Thoracic aorta (tissue), 2 donors: ENCODE measurements around the gene TMEM95. TPM values are rescaled to one million over a fixed set of nuclear protein-coding genes. Genes with fewer than 3 reads are reported as not detected.
"Not testable (repeated sequence)": the region's sequence is repeated elsewhere in the genome, so short reads cannot be mapped to it uniquely, and the experiment has no call there.

Source experiments
- ATAC-seq: fragments of 150-250 bp; one replicate; pipeline ENCODE4 v1.8.0; 2017; ENCODE audit warnings: low read depth; ENCODE audit not compliant: insufficient number of reproducible peaks, low FRiP score
- DNase-seq: peaks from one replicate; pipeline ENCODE4 v3.0.0-alpha.2; 2020; ENCODE audit warnings: low spot score
- H3K27ac ChIP-seq, 2 donors: fragments of 200-600 bp; sonication (generic); 1 replicate in 1 of 2; 2 replicates in 1 of 2; pipeline ENCODE4 v1.5.1; 2016; ENCODE audit warnings: mild to moderate bottlenecking in 2 of 2, moderate library complexity in 2 of 2
- H3K27me3 ChIP-seq: fragments of 200-600 bp; sonication (generic); replicated peaks from 2 replicates; pipeline ENCODE4 v1.6.0; 2016; ENCODE audit warnings: mild to moderate bottlenecking; ENCODE audit not compliant: insufficient read depth
- H3K36me3 ChIP-seq: fragments of 200-600 bp; sonication (generic); one replicate; pipeline ENCODE4 v1.5.1; 2016
- H3K4me1 ChIP-seq, 2 donors: fragments of 200-600 bp; sonication (generic); 1 replicate in 1 of 2; 2 replicates in 1 of 2; pipeline versions ENCODE4 v1.5.1 to v1.6.0; 2016; ENCODE audit warnings: low read depth in 2 of 2, mild to moderate bottlenecking in 1 of 2; ENCODE audit not compliant: control insufficient read depth in 1 of 2
- H3K4me3 ChIP-seq: fragments of 200-600 bp; sonication (generic); 2 replicates; pipeline ENCODE4 v1.5.1; 2016; ENCODE audit warnings: mild to moderate bottlenecking
- H3K9me3 ChIP-seq: fragments of 200-600 bp; sonication (generic); 2 replicates; pipeline ENCODE4 v1.5.1; 2016
- CTCF ChIP-seq: fragments of 200-600 bp; sonication (generic); IDR thresholded peaks from one replicate; pipeline ENCODE4 v1.5.1; 2019; ENCODE audit warnings: antibody characterized with exemption
- total RNA-seq, 2 donors: library from RNA; depleted of rRNA; stranded (reverse); fragments of >200 nt; gene quantifications; one replicate each; pipeline versions ENCODE4 v1.1.0 to v1.2.3, GENCODE V29; 2016

TMEM95 gene
- total RNA-seq, 2 donors from 2014 or later, result not detected

- no peak overlapping the region for H3K27ac ChIP-seq
- H3K4me3 ChIP-seq, result no peak overlapping the region
- peak; percentile 82 for TF ChIP-seq CTCF
Observed at GRCh38 chr17:7356072-7356549, 1.2 kb downstream of the TMEM95 start.

GRCh38 chr17:7356756-7357155, 1.8 kb downstream of the TMEM95 start:
- no peak for TF ChIP-seq CTCF
- H3K27me3 ChIP-seq, result no peaks in the 10 kb centered on the region
- DNase-seq (no peak), ATAC-seq (no peak)
- H3K36me3 ChIP-seq, result no peaks in the 10 kb centered on the region
- no peaks in the 10 kb centered on the region for H3K9me3 ChIP-seq
- H3K4me1 ChIP-seq, result peaks cover 16 to 29% of the 10 kb centered on the region in 2 donors
- H3K4me3 ChIP-seq, result no peak overlapping the region
- H3K27ac ChIP-seq, result no peak overlapping the region

More at GRCh38 chr17:7356072-7356549, 1.2 kb downstream of the TMEM95 start:
- no peaks in the 10 kb centered on the region for H3K9me3 ChIP-seq
- ATAC-seq, result no peak
- peaks cover 16 to 29% of the 10 kb centered on the region in 2 donors for H3K4me1 ChIP-seq
- no peak for DNase-seq
- H3K27me3 ChIP-seq, result no peaks in the 10 kb centered on the region
- no peaks in the 10 kb centered on the region for H3K36me3 ChIP-seq

- H3K4me3 ChIP-seq, result no peak overlapping the region
- TF ChIP-seq CTCF, result no peak
- no peak for DNase-seq
- H3K4me1 ChIP-seq, result peaks cover 16 to 29% of the 10 kb centered on the region in 2 donors
- H3K9me3 ChIP-seq, result no peaks in the 10 kb centered on the region
- ATAC-seq, result no peak
- no peaks in the 10 kb centered on the region for H3K36me3 ChIP-seq
- H3K27me3 ChIP-seq, result no peaks in the 10 kb centered on the region
- no peak overlapping the region for H3K27ac ChIP-seq
Observed at GRCh38 chr17:7357381-7357780, 2.4 kb downstream of the TMEM95 start.

GRCh38 chr17:7361906-7362305, 7.0 kb downstream of the TMEM95 start:
- no peaks in the 10 kb centered on the region for H3K4me1 ChIP-seq
- DNase-seq (no peak), ATAC-seq (no peak)
- no peak overlapping the region for H3K27ac ChIP-seq
- H3K9me3 ChIP-seq, result no peaks in the 10 kb centered on the region
- no peaks in the 10 kb centered on the region for H3K27me3 ChIP-seq
- no peak overlapping the region for H3K4me3 ChIP-seq
- no peaks in the 10 kb centered on the region for H3K36me3 ChIP-seq
- no peak for TF ChIP-seq CTCF

- no peaks in the 10 kb centered on the region for H3K4me1 ChIP-seq
- ATAC-seq, result no peak
- H3K27me3 ChIP-seq, result no peaks in the 10 kb centered on the region
- no peak for TF ChIP-seq CTCF
- DNase-seq, result no peak
- H3K9me3 ChIP-seq, result no peaks in the 10 kb centered on the region
- H3K27ac ChIP-seq, result no peak overlapping the region
- no peak overlapping the region for H3K4me3 ChIP-seq
- no peaks in the 10 kb centered on the region for H3K36me3 ChIP-seq
Observed at GRCh38 chr17:7363311-7363710, 8.4 kb downstream of the TMEM95 start.

GRCh38 chr17:7365963-7366362, 11.0 kb downstream of the TMEM95 start:
- not testable (repeated sequence) for ATAC-seq, DNase-seq, H3K27me3 ChIP-seq, H3K27ac ChIP-seq, H3K36me3 ChIP-seq, H3K4me1 ChIP-seq, H3K9me3 ChIP-seq, H3K4me3 ChIP-seq
